Measurements from ENCODE around the gene CNNM2. TPM values are rescaled to one million over a fixed set of nuclear protein-coding genes. Genes with fewer than 3 reads are reported as not detected.

Gene CNNM2
- polyA plus RNA-seq, 1 of the 3 experiments (the other 2 are of a cell fraction) = 4.0 TPM

- H3K27ac ChIP-seq (ENCODE audit: low read depth in 2 of 2, low read length in 1 of 2) = no peak overlapping the region
- H2AFZ ChIP-seq (ENCODE audit: low read depth) = no peak overlapping the region
- H3K79me2 ChIP-seq (ENCODE audit: insufficient read depth) = no peaks in the 10 kb centered on the region
- no peak overlapping the region for H3K4me2 ChIP-seq
- ChIA-PET POLR2A (no interaction called here), CTCF (no interaction called here)
- WGBS (ENCODE audit: low lambda C conversion rate) = 93% methylated on average over 4 of the region's 4 CpGs
- no peak for DNase-seq
- H3F3A ChIP-seq (replicated peaks; ENCODE audit: insufficient read depth) = no peaks in the 10 kb centered on the region
- TF ChIP-seq FOXJ3 (CRISPR knock-in tag; IDR thresholded peaks at IDR 0.05) = no peak
- no peak for TF ChIP-seq SIN3A (IDR thresholded peaks at IDR 0.05; ENCODE audit: borderline replicate concordance, low read depth, low read length)
- TF ChIP-seq NRF1 (IDR thresholded peaks at IDR 0.05; ENCODE audit: low read depth, low read length) = no peak
- TF ChIP-seq RFX5 (IDR thresholded peaks at IDR 0.05; ENCODE audit: low read length) = no peak
- TF ChIP-seq POLR2AphosphoS5 (IDR thresholded peaks at IDR 0.05; ENCODE audit: low read depth, low read length) = no peak
- TF ChIP-seq RXRA (IDR thresholded peaks at IDR 0.05; ENCODE audit: borderline replicate concordance, low read depth) = no peak
- TF ChIP-seq REST (IDR thresholded peaks at IDR 0.05; ENCODE audit: low read depth, low read length) = no peak
- TF ChIP-seq CHD2 (IDR thresholded peaks at IDR 0.05; ENCODE audit: low read length, partially characterized antibody) = no peak
- TF ChIP-seq MXI1 (IDR thresholded peaks at IDR 0.05; ENCODE audit: low read depth, low read length) = no peak
- no peak overlapping the region for H3K4me3 ChIP-seq (ENCODE audit: low read depth in 2 of 2, low read length in 1 of 2)
- no peaks in the 10 kb centered on the region for H3K9me2 ChIP-seq
- H3K36me3 ChIP-seq (replicated peaks in 1 of 2; ENCODE audit: control insufficient read depth in 1 of 2, insufficient read depth in 2 of 2, low read length in 1 of 2) = no peaks in the 10 kb centered on the region
- H4K20me1 ChIP-seq (ENCODE audit: insufficient read depth) = no peaks in the 10 kb centered on the region
- H3K4me1 ChIP-seq (ENCODE audit: control insufficient read depth in 1 of 2, insufficient read depth in 2 of 2, low read depth in 1 of 2, low read length in 1 of 2) = no peaks in the 10 kb centered on the region
- H3K27me3 ChIP-seq (ENCODE audit: insufficient read depth) = no peaks in the 10 kb centered on the region
- no peaks in the 10 kb centered on the region for H3K9me3 ChIP-seq
- H3K9ac ChIP-seq = no peak overlapping the region
Observed at GRCh38 chr10:102906507-102906906, 11.6 kb upstream of the CNNM2 start.

GRCh38 chr10:102914781-102915180 lies 3.3 kb upstream of the CNNM2 start:
- no peak for DNase-seq
- Histone ChIP-seq H3K4me2 (no peak overlapping the region), H3K9me2 (no peaks in the 10 kb centered on the region), H3K27me3 (ENCODE audit: insufficient read depth) (no peaks in the 10 kb centered on the region), H3F3A (replicated peaks; ENCODE audit: insufficient read depth) (peaks cover 4% of the 10 kb centered on the region), H3K4me3 (ENCODE audit: low read depth in 2 of 2, low read length in 1 of 2) (no peak overlapping the region), H3K4me1 (ENCODE audit: control insufficient read depth in 1 of 2, insufficient read depth in 2 of 2, low read depth in 1 of 2, low read length in 1 of 2) (peaks cover 0 to 12% of the 10 kb centered on the region in 2 experiments; a peak in 1 of 4 replicates), H3K9ac (no peak overlapping the region), H4K20me1 (ENCODE audit: insufficient read depth) (no peaks in the 10 kb centered on the region), H3K36me3 (replicated peaks in 1 of 2; ENCODE audit: control insufficient read depth in 1 of 2, insufficient read depth in 2 of 2, low read length in 1 of 2) (no peaks in the 10 kb centered on the region), H3K79me2 (ENCODE audit: insufficient read depth) (no peaks in the 10 kb centered on the region), H2AFZ (ENCODE audit: low read depth) (no peak overlapping the region), H3K27ac (ENCODE audit: low read depth in 2 of 2, low read length in 1 of 2) (no peak overlapping the region), H3K9me3 (no peaks in the 10 kb centered on the region)
- ChIA-PET POLR2A (no interaction called here), CTCF (interaction anchor here (0.6 to 8.6 kb wide), 5 partner anchors 12 to 330 kb away, joined by 3 to 264 read pairs (median 4); partner anchors contain the start of genes CYP17A1 and RPEL1)
- 74% methylated on average over 1 of the region's 1 CpG for WGBS (ENCODE audit: low lambda C conversion rate)
- TF ChIP-seq REST (IDR thresholded peaks at IDR 0.05; ENCODE audit: low read depth, low read length) = no peak
- no peak for TF ChIP-seq NFIC (IDR thresholded peaks at IDR 0.05; ENCODE audit: borderline replicate concordance)
- no peak for TF ChIP-seq FOXJ3 (CRISPR knock-in tag; IDR thresholded peaks at IDR 0.05)
- no peak for TF ChIP-seq FOXM1 (IDR thresholded peaks at IDR 0.05; ENCODE audit: low read depth)
- no peak for TF ChIP-seq PBX3 (IDR thresholded peaks at IDR 0.05)
- no peak for TF ChIP-seq CTCF (IDR thresholded peaks at IDR 0.05)
- no peak for TF ChIP-seq EZH2phosphoT487 (IDR thresholded peaks at IDR 0.05; ENCODE audit: borderline replicate concordance, low read depth)
- TF ChIP-seq EP300 (IDR thresholded peaks at IDR 0.05; ENCODE audit: borderline replicate concordance in 1 of 2, low read depth in 1 of 2, low read length in 1 of 2) = no peak
- TF ChIP-seq ELF1 (IDR thresholded peaks at IDR 0.05) = no peak
- TF ChIP-seq POLR2AphosphoS5 (IDR thresholded peaks at IDR 0.05; ENCODE audit: low read depth, low read length) = no peak
- no peak for TF ChIP-seq SIN3A (IDR thresholded peaks at IDR 0.05; ENCODE audit: borderline replicate concordance, low read depth, low read length)
- TF ChIP-seq YY1 (IDR thresholded peaks at IDR 0.05; ENCODE audit: low read depth) = no peak
- no peak for TF ChIP-seq MXI1 (IDR thresholded peaks at IDR 0.05; ENCODE audit: low read depth, low read length)

Measured in SK-N-SH (cell line).